ENCODE measurements around the gene CACNB3.
"Not testable (repeated sequence)": the region's sequence is repeated elsewhere in the genome, so short reads cannot be mapped to it uniquely, and the experiment has no call there.

Gene CACNB3

DNA sequence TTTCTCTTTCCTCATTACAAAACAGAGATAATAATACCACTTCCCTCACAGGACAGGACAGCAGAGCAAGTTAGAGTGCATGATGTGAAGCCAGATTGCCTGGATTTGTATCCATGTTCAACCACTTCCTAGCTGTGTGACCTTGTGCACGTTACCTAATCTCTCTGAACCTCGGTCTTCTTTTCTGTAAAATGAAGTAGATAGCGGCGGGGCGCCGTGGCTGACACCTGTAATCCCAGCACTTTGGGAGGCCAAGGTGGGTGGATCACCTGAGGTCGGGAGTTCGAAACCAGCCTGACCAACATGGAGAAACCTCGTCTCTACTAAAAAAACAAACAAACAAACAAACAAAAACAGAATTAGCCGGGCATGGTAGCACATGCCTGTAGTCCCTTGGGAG lies 36.6 kb downstream of the CACNB3 start:
- DNase-seq (ENCODE audit: low read depth in 2 of 2): not testable (repeated sequence)

DNA sequence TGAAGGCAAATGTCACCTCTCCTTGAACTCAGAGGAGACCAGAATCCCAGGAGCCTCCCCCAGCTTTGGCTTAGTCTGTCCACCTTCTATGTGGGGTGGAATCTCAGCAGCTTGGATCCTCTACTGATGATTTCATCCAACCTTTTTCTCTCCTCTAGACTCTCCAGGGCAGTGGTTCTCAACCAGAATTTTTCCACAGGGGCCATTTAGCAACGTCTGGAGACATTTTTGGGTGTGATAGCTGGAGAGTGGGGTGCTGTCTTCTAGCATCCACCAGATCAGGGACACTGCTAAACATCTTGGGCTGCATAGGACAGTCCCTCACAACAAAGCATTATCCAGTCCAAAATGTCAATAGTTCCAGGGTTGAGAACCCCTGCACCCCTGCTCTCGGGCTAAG lies 38.1 kb downstream of the CACNB3 start:
- DNase-seq (ENCODE audit: low read depth in 2 of 2): no peak

- DNase-seq (ENCODE audit: low read depth in 2 of 2): no peak
These were observed 39.1 kb downstream of the CACNB3 start for GRCh38 chr12:48857278-48857994.

DNA sequence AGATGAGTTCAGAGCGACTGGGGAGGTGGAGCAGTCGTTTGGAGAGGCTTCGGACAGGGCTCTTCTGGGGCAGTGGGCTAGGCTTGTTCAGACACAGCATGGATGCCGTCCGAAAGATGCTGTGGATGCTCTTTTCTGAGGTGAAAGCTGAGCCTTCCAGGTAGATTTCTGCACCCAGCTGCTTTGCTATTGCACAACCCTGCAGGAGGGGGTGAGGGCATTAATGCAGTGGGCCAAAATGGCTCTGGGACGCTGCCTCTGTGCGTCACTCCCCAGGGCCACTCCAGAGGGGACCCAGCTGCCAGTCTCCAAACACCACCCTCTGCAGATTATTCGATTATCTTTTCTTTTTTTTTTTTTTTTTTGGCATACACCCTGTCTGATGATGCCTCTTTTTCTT lies 39.7 kb downstream of the CACNB3 start:
- DNase-seq (ENCODE audit: low read depth in 2 of 2): no peak

DNA sequence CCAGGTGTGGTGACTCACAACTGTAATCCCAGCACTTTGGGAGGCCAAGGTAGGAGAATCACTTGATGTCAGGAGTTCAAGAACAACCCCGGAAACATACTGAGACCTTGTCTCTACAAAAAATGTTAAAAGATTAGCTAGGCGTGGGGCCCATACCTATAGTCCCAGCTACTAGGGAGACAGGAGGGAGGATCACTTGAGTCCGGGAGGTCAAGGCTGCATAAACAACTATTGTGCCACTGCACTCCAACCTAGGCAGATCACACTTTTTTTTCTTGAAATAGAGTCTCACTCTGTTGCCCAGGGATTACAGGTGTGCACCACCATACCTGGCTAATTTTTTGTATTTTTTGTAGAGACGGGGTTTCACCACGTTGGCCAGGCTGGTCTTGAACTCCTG lies 41.3 kb downstream of the CACNB3 start:
- DNase-seq (ENCODE audit: low read depth in 2 of 2): no peak

DNA sequence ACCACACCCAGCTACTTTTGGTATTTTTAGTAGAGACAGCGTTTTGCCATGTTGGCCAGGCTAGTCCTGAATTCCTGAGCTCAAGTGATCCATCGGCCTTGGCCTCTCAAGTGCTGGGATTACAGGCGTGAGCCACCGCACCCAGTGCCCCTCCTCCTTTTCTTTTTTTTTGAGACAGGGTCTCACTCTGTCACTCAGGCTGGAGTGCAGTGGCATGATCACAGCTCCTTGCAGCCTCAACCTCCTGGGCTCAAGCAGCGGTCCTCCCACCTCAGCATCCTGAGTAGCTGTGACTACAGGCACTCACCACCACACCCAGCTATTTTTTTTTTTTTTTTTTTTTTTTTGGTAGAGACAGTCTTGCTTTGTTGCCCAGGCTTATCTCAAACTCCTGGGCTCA lies 41.9 kb downstream of the CACNB3 start:
- not testable (repeated sequence) for DNase-seq (ENCODE audit: low read depth in 2 of 2)

DNA sequence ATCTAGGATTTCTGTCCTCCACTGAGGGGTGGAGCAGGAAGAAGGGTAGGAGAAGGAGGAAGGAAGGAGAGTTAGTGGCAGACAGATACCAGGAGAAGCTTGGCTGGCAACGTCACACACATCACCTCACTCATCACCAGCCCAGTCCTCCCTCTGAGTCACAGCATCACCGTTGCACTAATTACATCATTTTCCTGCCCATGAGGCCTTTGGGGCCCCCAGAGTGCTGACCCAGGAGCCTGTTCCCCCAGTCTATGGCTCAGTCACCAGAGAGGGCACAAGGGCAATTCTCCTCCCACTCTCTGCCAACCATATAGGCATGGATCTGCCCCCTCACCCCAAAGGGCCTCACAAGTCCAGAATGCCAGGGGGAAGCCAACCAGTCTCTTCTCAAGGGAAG lies 42.8 kb downstream of the CACNB3 start:
- no peak for DNase-seq (ENCODE audit: low read depth in 2 of 2)

- no peak for DNase-seq (ENCODE audit: low read depth in 2 of 2)
These were observed 44.5 kb downstream of the CACNB3 start for GRCh38 chr12:48862760-48863159.

DNA sequence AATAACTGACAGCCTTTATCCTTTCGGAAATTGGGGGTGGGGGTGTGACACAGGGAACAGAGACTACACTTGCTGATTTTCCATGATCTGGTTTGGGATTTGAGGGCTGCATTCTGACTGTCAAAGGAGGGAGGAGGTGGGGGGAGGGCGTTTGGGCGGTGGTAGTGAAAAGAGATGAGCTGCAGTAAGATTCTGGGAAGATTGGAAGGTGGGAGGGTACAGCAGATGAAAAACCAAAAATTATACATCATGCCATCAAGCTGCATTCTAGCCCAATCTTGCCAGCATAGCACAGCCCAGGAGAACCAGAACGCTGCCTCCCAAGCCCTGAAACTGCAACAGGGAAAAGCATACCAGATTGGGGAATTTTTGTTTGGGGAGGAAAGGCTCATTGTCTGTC lies 45.0 kb downstream of the CACNB3 start:
- DNase-seq (ENCODE audit: low read depth in 2 of 2): no peak

GRCh38 chr12:48865281-48866051 lies 47.2 kb downstream of the CACNB3 start, which contains the start of gene RND1:
RND1 (minus strand) TSS chr12:48865870; CDS start chr12:48865767, 103 bp downstream.
- peak; percentile 65 to 72 for DNase-seq (ENCODE audit: low read depth in 2 of 2)

- no peak for DNase-seq (ENCODE audit: low read depth in 2 of 2)
These were observed 47.9 kb downstream of the CACNB3 start for GRCh38 chr12:48866052-48866711.

- DNase-seq (ENCODE audit: low read depth in 2 of 2): no peak
These were observed 50.2 kb downstream of the CACNB3 start for GRCh38 chr12:48868451-48868850.

GRCh38 chr12:48869191-48869590 lies 50.9 kb downstream of the CACNB3 start:
- DNase-seq (ENCODE audit: low read depth in 2 of 2): no peak

GRCh38 chr12:48873096-48873495 lies 54.8 kb downstream of the CACNB3 start:
- no peak for DNase-seq (ENCODE audit: low read depth in 2 of 2)

- not testable (repeated sequence) for DNase-seq (ENCODE audit: low read depth in 2 of 2)
These were observed 55.2 kb downstream of the CACNB3 start for GRCh38 chr12:48873534-48873933.

GRCh38 chr12:48875944-48876515 lies 57.7 kb downstream of the CACNB3 start:
- no peak for DNase-seq (ENCODE audit: low read depth in 2 of 2)
